Suprapubic skin (tissue), 4 donors: ENCODE measurements around the gene TATDN3. TPM values are rescaled to one million over a fixed set of nuclear protein-coding genes. Genes with fewer than 3 reads are reported as not detected.

ENCODE experiments used
- DNase-seq, 2 donors: peaks; one replicate each; pipeline ENCODE4 v3.0.0-alpha.2; 2019; ENCODE audit warnings: low spot score in 2 of 2
- H3K27ac ChIP-seq: fragments of 200-600 bp; sonication (generic); one replicate; pipeline ENCODE4 v1.5.1; 2019
- H3K27me3 ChIP-seq: fragments of 200-600 bp; sonication (generic); one replicate; pipeline ENCODE4 v1.5.1; 2019
- H3K36me3 ChIP-seq: fragments of 200-600 bp; sonication (generic); one replicate; pipeline ENCODE4 v1.5.1; 2019
- H3K4me1 ChIP-seq: fragments of 200-600 bp; sonication (generic); one replicate; pipeline ENCODE4 v1.5.1; 2019
- H3K4me3 ChIP-seq: fragments of 200-600 bp; sonication (generic); one replicate; pipeline ENCODE4 v1.5.1; 2019; ENCODE audit warnings: mild to moderate bottlenecking
- H3K9me3 ChIP-seq: fragments of 200-600 bp; sonication (generic); one replicate; pipeline ENCODE4 v1.5.1; 2019
- CTCF ChIP-seq, 2 donors: fragments of 200-600 bp in 1 of 2; fragments of 450-650 bp in 1 of 2; sonication (generic) in 1 of 2; IDR thresholded peaks; one replicate each; pipeline ENCODE4 v1.5.1; 2016 to 2019; ENCODE audit warnings: antibody characterized with exemption in 2 of 2, mild to moderate bottlenecking in 1 of 2, moderate library complexity in 1 of 2
- EP300 ChIP-seq: sonication (generic); formaldehyde crosslinking; IDR thresholded peaks from one replicate; pipeline ENCODE4 v1.6.1; 2017; ENCODE audit warnings: antibody characterized with exemption
- POLR2A ChIP-seq, 2 donors: fragments of 450-650 bp; IDR thresholded peaks; one replicate each; pipeline ENCODE4 v1.6.1; 2017; ENCODE audit warnings: antibody characterized with exemption in 2 of 2, mild to moderate bottlenecking in 2 of 2, moderate library complexity in 2 of 2
- POLR2AphosphoS5 ChIP-seq, 3 donors: sonication (generic); formaldehyde crosslinking; IDR thresholded peaks; one replicate each; pipeline ENCODE4 v1.6.1; 2017; ENCODE audit warnings: antibody characterized with exemption in 3 of 3
- WGBS: methylation state at CpG from one replicate; pipeline ENCODE4 v1.1.5; 2018; 5-methylcytosine and 5-hydroxymethylcytosine counted together
- total RNA-seq, 4 donors: library from RNA; depleted of rRNA; stranded (reverse); fragments of >200 nt; gene quantifications; one replicate each; pipeline ENCODE4 v1.1.0, GENCODE V29; 2016

Gene TATDN3, protein sequence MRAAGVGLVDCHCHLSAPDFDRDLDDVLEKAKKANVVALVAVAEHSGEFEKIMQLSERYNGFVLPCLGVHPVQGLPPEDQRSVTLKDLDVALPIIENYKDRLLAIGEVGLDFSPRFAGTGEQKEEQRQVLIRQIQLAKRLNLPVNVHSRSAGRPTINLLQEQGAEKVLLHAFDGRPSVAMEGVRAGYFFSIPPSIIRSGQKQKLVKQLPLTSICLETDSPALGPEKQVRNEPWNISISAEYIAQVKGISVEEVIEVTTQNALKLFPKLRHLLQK
- 10 to 100 TPM in 2 of 4 donors, 1 to 10 TPM in 2; 5.9 to 16.4 (median 9.1) TPM for total RNA-seq

GRCh38 chr1:212791676-212792395 is at the start of gene TATDN3, which contains the start of gene NSL1:
TSS of gene TATDN3 (plus strand) at chr1:212791894. CDS start at chr1:212791922, 28 bp downstream.
TSS of gene NSL1 (minus strand) at chr1:212791777. CDS start at chr1:212791763, 14 bp downstream.
- Histone ChIP-seq H3K27ac (peak within 1 kb of the TSS; percentile 86), H3K27me3 (no peaks in the 10 kb centered on the region), H3K9me3 (no peaks in the 10 kb centered on the region), H3K36me3 (peaks cover 4% of the 10 kb centered on the region), H3K4me3 (peak within 1 kb of the TSS; percentile 87), H3K4me1 (peaks cover 32% of the 10 kb centered on the region)
- DNase-seq: peak; percentile 93 to 94
- TF ChIP-seq CTCF (IDR thresholded peaks at IDR 0.05) (no peak), POLR2A (IDR thresholded peaks at IDR 0.05) (peak in 1 of 2 donors; percentile 71), EP300 (peak; percentile 5), POLR2AphosphoS5 (IDR thresholded peaks at IDR 0.05) (peak in 2 of 3 donors; percentile 41 to 98)
- WGBS: 1% methylated on average over 46 of the region's 46 CpGs

DNA sequence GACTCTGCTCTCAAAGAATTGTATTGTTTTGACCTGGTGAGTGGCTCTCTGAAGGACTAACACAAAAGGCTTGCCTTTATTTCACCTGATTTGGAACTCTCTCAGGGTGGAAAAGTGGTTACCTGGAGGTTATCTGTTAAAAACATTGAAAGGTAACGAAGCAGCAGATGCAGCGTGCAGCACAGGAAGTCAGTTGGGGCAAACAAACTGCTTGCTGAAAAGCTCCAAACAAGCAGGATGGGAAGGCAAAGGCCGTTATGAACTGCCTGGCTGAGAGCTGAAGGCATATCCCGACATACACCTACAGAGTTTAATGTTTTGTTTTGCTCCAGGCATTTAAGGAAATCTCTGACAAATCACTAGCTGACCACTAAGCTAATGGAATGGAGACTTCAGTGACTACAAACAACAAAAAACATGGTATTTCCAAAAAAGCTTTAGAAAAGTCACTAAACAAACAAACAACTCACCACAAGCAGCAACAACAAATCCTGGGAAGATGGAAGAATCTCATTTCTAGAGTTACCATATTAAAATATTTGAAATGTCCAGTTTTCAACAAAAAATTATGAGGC is 47.7 kb upstream of the TATDN3 start:
- TF ChIP-seq CTCF (IDR thresholded peaks at IDR 0.05) (no peak), POLR2AphosphoS5 (IDR thresholded peaks at IDR 0.05) (no peak), EP300 (no peak), POLR2A (IDR thresholded peaks at IDR 0.05) (no peak)
- Histone ChIP-seq H3K4me3 (no peak overlapping the region), H3K4me1 (no peaks in the 10 kb centered on the region), H3K36me3 (no peaks in the 10 kb centered on the region), H3K27ac (no peak overlapping the region), H3K27me3 (no peaks in the 10 kb centered on the region), H3K9me3 (no peaks in the 10 kb centered on the region)
- no peak for DNase-seq
- 86% methylated on average over 4 of the region's 4 CpGs for WGBS

DNA sequence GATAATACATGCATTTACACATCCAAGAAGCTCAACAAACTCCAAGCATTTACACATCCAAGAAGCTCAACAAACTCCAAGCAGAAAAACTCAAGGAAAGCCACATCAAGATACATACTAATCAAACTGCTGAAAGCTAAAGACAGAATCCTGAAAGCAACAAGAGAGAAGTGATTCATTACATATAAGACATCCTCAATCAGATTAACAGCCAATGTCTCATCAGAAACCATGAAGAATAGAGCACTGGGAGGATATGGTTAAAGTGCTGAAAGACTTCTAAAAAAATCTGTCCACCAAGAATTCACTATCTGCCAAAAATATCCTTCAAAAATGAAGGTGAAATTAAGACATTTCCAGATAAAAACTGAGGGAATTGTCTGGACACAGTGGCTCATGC is 46.4 kb upstream of the TATDN3 start:
- TF ChIP-seq EP300 (no peak), POLR2A (IDR thresholded peaks at IDR 0.05) (no peak), CTCF (IDR thresholded peaks at IDR 0.05) (no peak), POLR2AphosphoS5 (IDR thresholded peaks at IDR 0.05) (no peak)
- no peak for DNase-seq
- Histone ChIP-seq H3K4me3 (no peak overlapping the region), H3K36me3 (no peaks in the 10 kb centered on the region), H3K27ac (no peak overlapping the region), H3K4me1 (peaks cover 8% of the 10 kb centered on the region), H3K9me3 (no peaks in the 10 kb centered on the region), H3K27me3 (no peaks in the 10 kb centered on the region)

DNA sequence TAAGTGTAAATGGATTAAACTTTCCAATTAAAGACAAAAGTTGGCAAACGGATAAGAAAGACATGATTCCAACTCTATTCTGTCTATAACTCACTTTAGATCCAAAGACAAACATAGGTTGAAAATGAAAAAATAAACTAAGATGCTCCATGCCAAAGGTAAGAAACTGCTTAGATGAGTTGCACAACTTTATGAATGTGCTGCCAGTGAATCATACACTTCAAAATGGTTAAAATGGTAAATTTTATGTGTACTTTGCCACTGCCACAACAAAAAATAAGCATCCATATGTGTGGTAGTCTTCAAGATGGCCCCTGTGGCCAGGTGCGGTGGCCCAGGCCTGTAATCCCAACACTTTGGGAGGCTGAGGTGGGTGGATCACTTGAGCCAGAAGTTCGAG is 45.1 kb upstream of the TATDN3 start:
- 93% methylated on average over 3 of the region's 3 CpGs for WGBS
- no peak for TF ChIP-seq CTCF (IDR thresholded peaks at IDR 0.05)
- no peak for TF ChIP-seq POLR2AphosphoS5 (IDR thresholded peaks at IDR 0.05)
- no peak for TF ChIP-seq POLR2A (IDR thresholded peaks at IDR 0.05)
- TF ChIP-seq EP300: no peak
- DNase-seq: no peak
- Histone ChIP-seq H3K4me1 (peaks cover 11% of the 10 kb centered on the region), H3K27me3 (no peaks in the 10 kb centered on the region), H3K4me3 (no peak overlapping the region), H3K27ac (no peak overlapping the region), H3K36me3 (no peaks in the 10 kb centered on the region), H3K9me3 (no peaks in the 10 kb centered on the region)
